ENCODE measurements around the gene C18orf63. TPM values are rescaled to one million over a fixed set of nuclear protein-coding genes. Genes with fewer than 3 reads are reported as not detected.

The C18orf63 gene
- total and polyA plus RNA-seq, 2 donors (not counting 3 experiments of a cell fraction or from before 2014, with no cell fraction given) = not detected

DNA sequence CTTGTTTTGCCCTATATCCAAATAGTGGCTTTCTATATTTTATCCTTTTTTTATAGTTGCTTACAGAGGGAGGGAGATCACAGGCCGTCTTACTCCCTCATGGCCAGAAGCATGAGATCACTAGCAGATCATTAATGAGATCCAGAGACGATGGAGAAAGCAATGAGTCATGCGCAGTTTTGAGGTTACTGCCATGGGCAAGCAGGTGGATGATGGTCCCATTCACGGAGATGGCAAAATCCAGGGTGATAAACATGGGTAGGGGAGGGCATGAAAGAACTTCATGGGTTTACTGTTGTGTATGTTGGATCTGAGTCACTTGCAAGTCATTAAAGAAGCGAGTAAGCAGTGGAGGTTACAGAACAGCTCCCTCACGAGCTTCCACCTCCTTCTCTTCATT is 60.4 kb downstream of the C18orf63 start:
- no peak for TF ChIP-seq JUN (IDR thresholded peaks at IDR 0.05; ENCODE audit: borderline replicate concordance, insufficient read depth, insufficient read length, low read depth)
- no peak for TF ChIP-seq EZH2 (IDR thresholded peaks at IDR 0.05; ENCODE audit: borderline replicate concordance, low read depth, low read length, severe bottlenecking)
- TF ChIP-seq, protein P1, sequence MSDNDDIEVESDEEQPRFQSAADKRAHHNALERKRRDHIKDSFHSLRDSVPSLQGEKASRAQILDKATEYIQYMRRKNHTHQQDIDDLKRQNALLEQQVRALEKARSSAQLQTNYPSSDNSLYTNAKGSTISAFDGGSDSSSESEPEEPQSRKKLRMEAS (IDR thresholded peaks at IDR 0.05; ENCODE audit: insufficient read depth, insufficient read length) = no peak
- no peak for TF ChIP-seq FOS (IDR thresholded peaks at IDR 0.05; ENCODE audit: borderline replicate concordance, insufficient read depth, low read length)
- no peak for TF ChIP-seq CTCF (IDR thresholded peaks at IDR 0.05; ENCODE audit: extremely low read depth in 1 of 2, insufficient read depth in 1 of 2, low read depth in 1 of 2, low read length in 2 of 2)
- TF ChIP-seq POLR2A (IDR thresholded peaks at IDR 0.05; ENCODE audit: low read depth, low read length) = no peak
- TF ChIP-seq GATA2 (IDR thresholded peaks at IDR 0.05; ENCODE audit: insufficient read depth, insufficient read length, low read depth, low read length) = no peak
- no peak for TF ChIP-seq MYC (IDR thresholded peaks at IDR 0.05; ENCODE audit: low read depth, low read length)
- no peak for TF ChIP-seq POLR2AphosphoS5 (IDR thresholded peaks at IDR 0.05; ENCODE audit: insufficient read depth, low read depth, low read length)
- no peak overlapping the region for H3K4me3 ChIP-seq (replicated peaks in 1 of 3; ENCODE audit: insufficient read depth in 1 of 3, low read depth in 1 of 3, low read length in 3 of 3)
- H3K9ac ChIP-seq (replicated peaks; ENCODE audit: extremely low read depth, insufficient read depth, low read length) = no peak overlapping the region
- FAIRE-seq (no peak), DNase-seq (ENCODE audit: low read depth, low spot score) (no peak)
- dilution Hi-C loops (cut with MboI; ENCODE audit: extremely low pct_ligation_motif_present, low sequenced_read_pairs) = no loop called here
- H3K79me2 ChIP-seq (ENCODE audit: control insufficient read depth, insufficient read depth, low read length) = no peaks in the 10 kb centered on the region
- intact Hi-C loops (cut with micrococcal nuclease) = no loop called here
- H3K9me1 ChIP-seq (replicated peaks; ENCODE audit: control insufficient read depth, extremely low read depth, insufficient read depth, low read length) = no peaks in the 10 kb centered on the region
- ChIA-PET CTCF (no interaction called here), POLR2A (no interaction called here)
- H3K4me1 ChIP-seq (ENCODE audit: control insufficient read depth, extremely low read depth, insufficient read depth, low read length) = no peaks in the 10 kb centered on the region
- no peak overlapping the region for H3K27ac ChIP-seq (ENCODE audit: insufficient read depth, low read depth, low read length)
- H4K20me1 ChIP-seq (replicated peaks; ENCODE audit: control insufficient read depth, extremely low read depth, insufficient read depth, low read length) = no peaks in the 10 kb centered on the region
- H3K27me3 ChIP-seq (ENCODE audit: control insufficient read depth in 2 of 2, insufficient read depth in 2 of 2, low read length in 2 of 2) = no peaks in the 10 kb centered on the region
- no peaks in the 10 kb centered on the region for H3K36me3 ChIP-seq (ENCODE audit: control insufficient read depth in 2 of 2, extremely low read depth in 1 of 2, insufficient read depth in 2 of 2, low read length in 2 of 2)
- no peaks in the 10 kb centered on the region for H3K9me3 ChIP-seq (replicated peaks; ENCODE audit: control insufficient read depth, insufficient read depth, low read length)
- no TSS peak for BruUV-seq (replicated peaks)
- H2AFZ ChIP-seq (ENCODE audit: low read depth, low read length) = no peak overlapping the region
- no peak overlapping the region for H3K4me2 ChIP-seq (ENCODE audit: insufficient read depth, low read length)

All from endothelial cell of umbilical vein (primary cell).